SHP77 treated with DMSO at 0.1 percent for 48 hours (cell line): ENCODE measurements around the gene TENM4.
"Not testable (repeated sequence)": the region's sequence is repeated elsewhere in the genome, so short reads cannot be mapped to it uniquely, and the experiment has no call there.

ENCODE experiments used
- DNase-seq: peaks from one replicate; lab custom pipeline; 2025; lab: John Stamatoyannopoulos, UW

The TENM4 gene

DNA sequence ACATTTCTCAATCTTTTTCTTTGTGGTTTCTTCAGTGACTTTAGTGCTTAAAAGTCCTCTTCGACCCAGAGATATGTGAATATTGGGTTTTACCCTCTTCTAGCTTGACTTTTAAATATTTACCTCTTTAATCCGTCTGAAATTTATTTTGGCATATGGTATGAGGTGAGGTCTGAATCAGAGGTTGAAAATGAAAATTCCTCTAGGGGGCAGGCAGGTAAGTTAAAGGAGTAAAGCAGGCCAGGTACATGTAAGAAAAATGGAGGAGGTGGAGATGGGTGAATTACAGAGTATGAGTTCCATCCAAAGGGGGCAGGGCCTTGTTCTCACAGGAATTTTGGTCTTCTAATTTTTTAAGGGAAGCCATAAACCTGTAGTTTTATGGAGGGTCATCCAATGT is 602.4 kb downstream of the TENM4 start:
- no peak for DNase-seq

DNA sequence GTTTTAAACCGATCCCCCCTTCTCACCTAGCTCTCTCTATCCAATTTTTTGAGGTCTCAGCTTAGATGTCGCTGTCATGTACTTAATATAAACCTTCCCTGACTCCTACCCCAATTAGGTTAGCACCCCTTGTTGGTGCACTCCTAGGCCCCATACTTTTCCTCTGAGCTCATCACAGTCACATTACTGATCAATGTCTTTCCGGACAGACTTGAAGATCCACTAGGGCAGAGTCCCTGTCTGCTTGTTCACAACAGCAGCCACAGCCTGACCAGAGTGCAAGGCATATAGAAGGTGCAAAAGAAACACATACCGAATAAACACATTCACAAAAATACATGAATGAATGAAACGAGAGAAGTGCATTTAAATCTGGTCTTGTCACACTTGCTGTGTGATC is 605.2 kb downstream of the TENM4 start:
- DNase-seq = no peak

DNA sequence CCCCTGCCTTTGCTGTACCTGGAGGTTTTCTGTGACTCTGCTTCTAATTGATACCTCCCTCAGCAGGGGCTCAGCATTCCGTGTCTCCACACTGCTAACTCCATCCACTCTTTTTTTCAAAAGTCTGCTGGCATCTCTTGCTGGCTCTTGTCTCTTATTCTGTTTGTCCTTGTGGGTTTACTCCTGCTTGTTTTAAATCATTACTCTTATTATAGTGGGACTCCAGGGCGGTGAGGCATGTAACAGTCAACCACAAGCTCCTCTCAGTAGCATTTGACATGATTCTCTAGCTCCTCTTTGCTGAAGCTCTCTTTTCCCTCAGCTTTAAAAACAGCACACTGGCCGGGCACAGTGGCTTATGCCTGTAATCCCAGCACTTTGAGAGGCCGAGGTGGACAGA is 605.9 kb downstream of the TENM4 start:
- no peak for DNase-seq

- DNase-seq = no peak
Measured at GRCh38 chr11:78833237-78833636, 607.6 kb downstream of the TENM4 start.

- DNase-seq = no peak
Measured at GRCh38 chr11:78832226-78832947, 608.4 kb downstream of the TENM4 start.

GRCh38 chr11:78831571-78831970 is 609.3 kb downstream of the TENM4 start:
- DNase-seq = no peak

- no peak for DNase-seq
Measured at GRCh38 chr11:78830277-78830819, 610.5 kb downstream of the TENM4 start.

DNA sequence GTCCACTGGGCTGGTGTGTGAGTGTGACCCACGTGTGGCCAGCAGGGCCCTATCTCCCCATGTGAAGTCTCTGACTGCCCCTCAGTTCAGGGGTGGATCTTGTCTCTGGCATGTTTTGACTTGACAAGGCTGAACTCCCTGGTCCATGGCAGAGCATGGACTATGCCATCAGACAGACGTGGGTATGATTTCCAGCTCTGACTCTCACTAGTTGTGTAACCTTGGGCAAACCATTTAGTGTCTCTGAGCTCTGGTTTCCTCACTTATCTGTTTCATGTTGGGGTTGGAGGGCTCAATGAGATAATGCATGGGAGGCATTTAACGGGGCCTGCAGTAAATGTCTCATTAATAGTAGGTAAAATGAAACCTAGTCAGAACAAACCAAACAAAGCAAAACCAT is 611.7 kb downstream of the TENM4 start:
- DNase-seq = no peak

GRCh38 chr11:78828676-78829075 is 612.2 kb downstream of the TENM4 start:
- DNase-seq = no peak

- not testable (repeated sequence) for DNase-seq
Measured at GRCh38 chr11:78827291-78827690, 613.5 kb downstream of the TENM4 start.

DNA sequence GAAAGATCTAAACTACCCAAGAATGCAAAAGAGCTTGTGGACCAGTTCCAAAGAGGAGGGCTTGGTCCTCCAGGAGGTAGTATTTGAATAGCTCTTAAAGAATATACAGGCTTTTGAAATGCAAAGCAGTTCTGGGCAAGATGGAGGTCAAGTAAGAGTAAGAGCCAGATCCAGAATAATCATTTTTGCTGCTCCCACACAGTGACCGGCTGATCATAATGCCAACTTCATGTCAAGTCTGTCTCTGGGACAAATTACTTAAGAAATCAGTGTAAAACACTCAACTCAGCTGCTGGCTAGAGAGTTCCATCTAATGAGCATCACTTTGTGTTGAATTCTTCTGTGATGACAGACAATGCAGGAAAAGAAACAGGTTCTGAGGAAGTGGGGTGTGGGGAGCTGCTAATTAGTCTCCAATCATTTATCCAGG is 615.2 kb downstream of the TENM4 start:
- no peak for DNase-seq

- no peak for DNase-seq
Measured at GRCh38 chr11:78823588-78823987, 617.2 kb downstream of the TENM4 start.

DNA sequence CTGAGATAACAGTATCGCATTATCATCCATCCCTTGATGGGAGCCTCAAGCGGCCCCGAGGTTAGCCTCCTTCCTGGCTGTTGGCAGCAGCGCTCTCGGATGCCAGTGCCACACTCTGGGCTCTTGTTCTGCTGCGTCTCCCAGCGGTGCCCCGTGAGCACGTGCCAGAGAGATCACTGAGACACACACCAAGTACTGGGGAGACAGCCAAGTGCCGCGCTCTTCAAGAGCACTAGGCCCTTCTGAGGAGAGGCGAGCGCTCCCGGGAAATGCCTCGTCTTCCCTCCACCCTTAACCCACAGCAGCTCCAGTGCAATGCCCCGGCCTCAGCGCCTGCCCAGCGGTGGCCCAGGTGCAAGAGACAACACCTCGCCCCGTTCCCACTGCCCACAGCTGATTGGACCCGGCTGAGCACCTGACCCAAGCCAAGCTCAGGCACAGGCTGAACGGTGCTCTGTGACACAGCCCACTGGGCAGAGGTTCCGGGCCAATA is 617.9 kb downstream of the TENM4 start:
- no peak for DNase-seq

DNA sequence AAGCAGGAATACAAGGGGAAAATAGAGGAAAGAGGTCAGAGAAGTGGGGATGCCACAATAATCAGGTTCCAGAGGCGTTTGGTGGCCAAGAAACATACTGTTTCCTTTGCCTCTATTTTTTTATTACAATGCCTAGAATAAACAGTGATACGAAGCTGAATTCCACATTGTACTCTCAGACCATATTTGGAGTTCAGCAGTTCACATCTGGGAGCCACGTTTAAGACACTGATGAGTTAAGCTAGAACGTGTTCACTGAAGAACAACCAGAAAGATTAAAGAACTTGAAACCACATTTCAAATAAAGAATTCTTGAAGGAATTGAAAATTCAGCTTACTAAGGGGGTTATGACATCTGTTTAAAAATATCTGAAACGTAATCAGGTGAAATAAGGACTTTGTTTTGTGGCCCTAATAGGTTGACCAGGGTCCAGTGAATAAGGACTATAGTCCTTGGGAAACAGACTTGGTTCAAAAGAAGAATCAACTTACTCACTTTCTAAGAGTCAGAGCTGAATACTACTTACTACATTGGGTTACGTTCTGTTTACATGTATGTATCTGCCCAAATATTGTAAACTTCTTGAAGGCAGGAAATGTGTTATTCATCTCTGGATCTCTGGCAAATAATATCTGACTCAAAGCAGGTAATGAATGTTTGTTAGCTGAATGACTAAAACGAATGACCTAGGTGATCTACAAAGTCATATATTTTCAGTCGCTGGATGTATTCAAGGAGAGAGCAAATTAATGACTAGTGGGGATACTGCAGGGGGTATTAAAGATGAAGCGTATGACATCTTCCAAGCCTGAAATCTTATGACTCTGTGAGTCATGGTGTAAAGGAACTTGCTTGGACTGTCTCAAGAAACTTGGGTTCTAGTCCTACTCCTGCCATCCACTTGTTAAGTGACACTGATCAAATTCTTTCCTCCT is 619.2 kb downstream of the TENM4 start:
- DNase-seq = no peak

GRCh38 chr11:78820741-78821140 is 620.1 kb downstream of the TENM4 start:
- DNase-seq = no peak

- no peak for DNase-seq
Measured at GRCh38 chr11:78818201-78818600, 622.6 kb downstream of the TENM4 start.

GRCh38 chr11:78815831-78816230 is 625.0 kb downstream of the TENM4 start:
- DNase-seq = no peak

DNA sequence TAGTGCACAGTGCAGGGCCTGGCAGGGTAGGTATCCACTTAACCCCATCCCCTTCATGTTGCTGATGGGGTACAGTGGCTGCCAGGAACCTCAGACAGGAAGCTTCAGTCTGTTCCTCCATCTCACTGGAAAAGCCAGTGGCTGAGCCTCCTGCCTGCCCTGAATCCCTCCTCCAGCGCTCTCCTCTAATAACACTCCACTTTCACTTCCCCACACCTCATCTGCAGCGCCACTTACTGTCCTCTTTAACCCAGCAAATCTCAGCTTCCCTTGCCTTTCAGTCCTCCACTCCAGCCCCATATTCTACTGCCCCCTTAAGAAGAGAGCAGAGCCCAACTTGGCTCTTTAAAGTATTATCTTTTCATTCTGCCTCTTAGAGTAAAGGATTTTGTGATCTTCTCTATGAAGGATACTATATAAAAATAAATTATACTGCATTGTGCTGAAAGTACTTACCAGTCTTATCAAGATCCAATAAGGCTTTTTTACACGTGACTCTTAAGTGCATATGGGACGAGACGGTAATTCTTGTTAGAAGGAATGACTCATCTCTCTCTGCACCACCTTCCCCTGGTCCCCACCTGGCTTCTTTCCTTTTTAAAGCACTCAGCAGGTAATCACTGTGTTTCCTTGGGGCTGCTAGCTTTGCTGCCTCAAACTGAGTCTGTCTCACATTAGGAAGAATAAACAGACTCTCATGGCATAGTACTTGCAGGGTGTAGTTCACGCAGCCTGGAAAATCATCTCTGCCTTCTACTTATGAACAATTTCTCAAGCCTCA is 628.1 kb downstream of the TENM4 start:
- no peak for DNase-seq

- DNase-seq = no peak
Measured at GRCh38 chr11:78810559-78811009, 630.2 kb downstream of the TENM4 start.

- no peak for DNase-seq
Measured at GRCh38 chr11:78809931-78810541, 630.8 kb downstream of the TENM4 start.

DNA sequence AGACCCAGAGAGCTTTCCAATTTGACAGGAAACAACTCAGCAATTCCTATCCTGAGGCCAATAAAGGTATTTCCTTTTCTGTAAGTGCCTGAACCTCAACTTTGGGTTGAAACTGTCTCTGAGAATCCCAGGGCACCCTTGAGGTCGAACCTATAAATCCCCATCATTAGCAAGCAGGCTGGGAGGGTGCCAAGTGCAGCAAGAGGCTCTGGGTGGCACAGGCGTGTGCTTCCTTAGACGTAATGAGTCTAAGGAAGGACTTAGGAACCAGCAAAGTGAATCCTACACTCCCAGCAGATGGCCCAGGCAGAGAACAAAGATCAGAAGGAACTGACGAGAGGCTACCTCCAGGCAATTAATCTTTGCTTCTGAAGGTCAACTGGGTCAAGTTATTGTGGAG is 631.9 kb downstream of the TENM4 start:
- no peak for DNase-seq
